Kidney (tissue), 14 donors: ENCODE measurements around the gene BIRC5. TPM values are rescaled to one million over a fixed set of nuclear protein-coding genes. Genes with fewer than 3 reads are reported as not detected.
A peak's percentile ranks its signal among the peaks of the same experiment; 100 is the strongest.

ENCODE experiments used
- DNase-seq, 5 donors: peaks; one replicate each; pipeline ENCODE4 v3.0.0-alpha.2; 2013 to 2020
- FAIRE-seq: peaks from 2 replicates; lab custom pipeline; 2012; peaks lifted over from hg19 to GRCh38; lab: Jason Lieb, UNC
- H3K27ac ChIP-seq, 2 donors: one replicate each; pipeline ENCODE4 v1.7.0; 2013; ENCODE audit warnings: low read depth in 2 of 2, low read length in 2 of 2, inconsistent platforms in 1 of 2
- H3K27me3 ChIP-seq: one replicate; pipeline ENCODE4 v1.7.1; 2013; ENCODE audit warnings: low read length, inconsistent platforms; ENCODE audit not compliant: control insufficient read depth, insufficient read depth
- H3K36me3 ChIP-seq, 3 donors: one replicate each; pipeline versions ENCODE4 v1.7.0 to v1.7.1; 2013; ENCODE audit warnings: low read length in 3 of 3, control low read depth in 1 of 3, inconsistent platforms in 1 of 3; ENCODE audit not compliant: insufficient read depth in 3 of 3, control insufficient read depth in 2 of 3
- H3K4me1 ChIP-seq, 3 donors: one replicate each; pipeline versions ENCODE4 v1.7.0 to v1.7.1; 2013; ENCODE audit warnings: low read length in 3 of 3, inconsistent platforms in 1 of 3, low read depth in 1 of 3; ENCODE audit not compliant: control insufficient read depth in 2 of 3, insufficient read depth in 2 of 3
- H3K4me3 ChIP-seq, 3 donors: one replicate each; pipeline versions ENCODE4 v1.7.0 to v1.8.1; 2013; ENCODE audit warnings: low read length in 3 of 3, control low read depth in 1 of 3, inconsistent platforms in 1 of 3
- H3K9ac ChIP-seq, 3 donors: one replicate each; pipeline versions ENCODE4 v1.7.0 to v1.7.1; 2013; ENCODE audit warnings: low read length in 3 of 3, control low read depth in 1 of 3, inconsistent platforms in 1 of 3
- H3K9me3 ChIP-seq, 3 donors: one replicate each; pipeline versions ENCODE4 v1.7.0 to v1.7.1; 2013; ENCODE audit warnings: low read length in 3 of 3, control low read depth in 1 of 3, inconsistent platforms in 1 of 3; ENCODE audit not compliant: control insufficient read depth in 2 of 3, insufficient read depth in 1 of 3
- intact Hi-C: fragments of 100-400 bp; cut with DNase I; formaldehyde crosslinking; loops from one replicate; pipeline ENCODE4 v1.11.1; 2022
- polyA plus RNA-seq: library from polyadenylated mRNA; stranded (reverse); fragments of 350-450 nt; fragmentation: Illumina TruSeq; extraction: RNeasy Lipid Tissue Mini Kit (QIAGEN cat#74804); gene quantifications from one replicate; pipeline ENCODE4 v1.2.3, GENCODE V29; 2014; ENCODE audit warnings: low read depth, low replicate concordance; ENCODE audit not compliant: insufficient read depth
- total RNA-seq: library from RNA; stranded (reverse); fragmentation: NEBNext Ultra II Directional; extraction: Animal tissue kit (Norgen Biotek cat#: 25700); gene quantifications from one replicate; pipeline ENCODE4 v1.2.1, GENCODE V29; 2021
- TF ChIP-seq, protein P1 (sequence below): IDR thresholded peaks from 3 replicates; pipeline ENCODE4 v1.5.1; 2012; ENCODE audit warnings: mild to moderate bottlenecking, moderate library complexity, borderline replicate concordance; ENCODE audit not compliant: insufficient read depth; ENCODE audit errors: extremely low read depth
- donor health status: control.
- donor health status: control.
- donor health status: control.
- donor health status: control.
- donor health status: control.
- donor health status: DM: yes; HTN: yes; CAD: no.
- donor health status: Normal renal cell carcinoma (clear cell type).

Gene BIRC5
- total and polyA plus RNA-seq, 2 donors from 2014 or later, result 0.26 to 1.7 TPM

- H3K27ac ChIP-seq, result peak overlapping the region; percentile 85 to 87
- H3K9ac ChIP-seq, result no peak overlapping the region
- no peaks in the 10 kb centered on the region for H3K27me3 ChIP-seq
- no peaks in the 10 kb centered on the region for H3K9me3 ChIP-seq
- no peak for FAIRE-seq
- peaks cover 0 to 42% (median 36%) of the 10 kb centered on the region in 3 donors for H3K4me1 ChIP-seq
- H3K36me3 ChIP-seq, result peaks cover 0 to 3% (median 0%) of the 10 kb centered on the region in 3 donors
- H3K4me3 ChIP-seq, result no peak overlapping the region
- intact Hi-C loops, result loop anchor here (10.0 kb wide), 1 partner anchor 61 kb away; no protein-coding TSS in a partner anchor
- DNase-seq, result no peak
- TF ChIP-seq, protein P1, sequence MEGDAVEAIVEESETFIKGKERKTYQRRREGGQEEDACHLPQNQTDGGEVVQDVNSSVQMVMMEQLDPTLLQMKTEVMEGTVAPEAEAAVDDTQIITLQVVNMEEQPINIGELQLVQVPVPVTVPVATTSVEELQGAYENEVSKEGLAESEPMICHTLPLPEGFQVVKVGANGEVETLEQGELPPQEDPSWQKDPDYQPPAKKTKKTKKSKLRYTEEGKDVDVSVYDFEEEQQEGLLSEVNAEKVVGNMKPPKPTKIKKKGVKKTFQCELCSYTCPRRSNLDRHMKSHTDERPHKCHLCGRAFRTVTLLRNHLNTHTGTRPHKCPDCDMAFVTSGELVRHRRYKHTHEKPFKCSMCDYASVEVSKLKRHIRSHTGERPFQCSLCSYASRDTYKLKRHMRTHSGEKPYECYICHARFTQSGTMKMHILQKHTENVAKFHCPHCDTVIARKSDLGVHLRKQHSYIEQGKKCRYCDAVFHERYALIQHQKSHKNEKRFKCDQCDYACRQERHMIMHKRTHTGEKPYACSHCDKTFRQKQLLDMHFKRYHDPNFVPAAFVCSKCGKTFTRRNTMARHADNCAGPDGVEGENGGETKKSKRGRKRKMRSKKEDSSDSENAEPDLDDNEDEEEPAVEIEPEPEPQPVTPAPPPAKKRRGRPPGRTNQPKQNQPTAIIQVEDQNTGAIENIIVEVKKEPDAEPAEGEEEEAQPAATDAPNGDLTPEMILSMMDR, result no peak
Measured at GRCh38 chr17:78175643-78175981, 38.4 kb upstream of the BIRC5 start.

- Histone ChIP-seq H3K4me3 (no peak overlapping the region), H3K27ac (peak overlapping the region in 1 of 2 donors; percentile 51), H3K4me1 (peaks cover 0 to 42% (median 36%) of the 10 kb centered on the region in 3 donors), H3K36me3 (no peaks in the 10 kb centered on the region), H3K27me3 (no peaks in the 10 kb centered on the region), H3K9me3 (no peaks in the 10 kb centered on the region), H3K9ac (no peak overlapping the region)
- TF ChIP-seq, protein P1, result peak; percentile 92
- FAIRE-seq (no peak), DNase-seq (peak in 4 of 5 donors; percentile 69 to 86 (median 76))
- intact Hi-C loops, result loop anchor here (10.0 kb wide), 1 partner anchor 62 kb away; no protein-coding TSS in a partner anchor
Measured at GRCh38 chr17:78176548-78177025, 37.5 kb upstream of the BIRC5 start.

GRCh38 chr17:78179372-78179771, 34.7 kb upstream of the BIRC5 start:
- FAIRE-seq, result no peak
- H3K36me3 ChIP-seq, result no peaks in the 10 kb centered on the region
- peak in 1 of 5 donors; percentile 91 for DNase-seq
- no peaks in the 10 kb centered on the region for H3K27me3 ChIP-seq
- H3K9me3 ChIP-seq, result no peaks in the 10 kb centered on the region
- H3K4me1 ChIP-seq, result peaks cover 0 to 52% (median 30%) of the 10 kb centered on the region in 3 donors
- TF ChIP-seq, protein P1, result no peak
- H3K4me3 ChIP-seq, result no peak overlapping the region
- intact Hi-C loops, result loop anchor here (10.0 kb wide), 1 partner anchor 65 kb away; no protein-coding TSS in a partner anchor
- no peak overlapping the region for H3K9ac ChIP-seq
- H3K27ac ChIP-seq, result peak overlapping the region; percentile 76 to 82
